Loucy (cell line): Measurements from ENCODE around the gene TMPRSS15.

Source experiments
- H2AFZ ChIP-seq: fragments of 200-600 bp; sonication (generic); 2 replicates; pipeline ENCODE4 v1.6.0; 2016; ENCODE audit warnings: antibody characterized with exemption, mild to moderate bottlenecking, low read length, moderate library complexity
- H3F3A ChIP-seq: fragments of 200-600 bp; 2 replicates; pipeline ENCODE4 v1.6.0; 2016; ENCODE audit warnings: antibody characterized with exemption, low read depth, mild to moderate bottlenecking
- H3K27me3 ChIP-seq: fragments of 200-600 bp; sonication (generic); 2 replicates; pipeline ENCODE4 v1.6.1; 2014; ENCODE audit warnings: low read length, mild to moderate bottlenecking; ENCODE audit not compliant: insufficient read depth, poor library complexity, severe bottlenecking
- H3K36me3 ChIP-seq: fragments of 200-600 bp; sonication (generic); 2 replicates; pipeline ENCODE4 v1.6.1; 2016; ENCODE audit warnings: low read length; ENCODE audit not compliant: insufficient read depth
- H3K4me1 ChIP-seq: fragments of 200-600 bp; sonication (generic); 2 replicates; pipeline ENCODE4 v1.5.1; 2014; ENCODE audit warnings: low read length, mild to moderate bottlenecking; ENCODE audit not compliant: insufficient read depth, poor library complexity, severe bottlenecking
- H3K4me2 ChIP-seq: fragments of 200-600 bp; sonication (generic); 2 replicates; pipeline ENCODE4 v1.6.0; 2014; ENCODE audit warnings: antibody characterized with exemption, low read length, low read depth, mild to moderate bottlenecking; ENCODE audit not compliant: poor library complexity, severe bottlenecking
- H3K4me3 ChIP-seq: fragments of 200-600 bp; sonication (generic); 2 replicates; pipeline ENCODE4 v1.5.1; 2014; ENCODE audit warnings: low read length, mild to moderate bottlenecking, mixed read lengths; ENCODE audit not compliant: poor library complexity, severe bottlenecking
- H3K79me2 ChIP-seq: fragments of 200-600 bp; sonication (generic); 2 replicates; pipeline ENCODE4 v1.6.1; 2014; ENCODE audit warnings: low read length; ENCODE audit not compliant: insufficient read depth
- H3K9ac ChIP-seq: fragments of 200-600 bp; sonication (generic); 2 replicates; pipeline ENCODE4 v1.6.0; 2014; ENCODE audit warnings: mild to moderate bottlenecking, low read depth, low read length, moderate library complexity; ENCODE audit not compliant: poor library complexity, severe bottlenecking
- H3K9me2 ChIP-seq: fragments of 200-600 bp; sonication (generic); replicated peaks from 2 replicates; pipeline ENCODE4 v1.6.1; 2016; ENCODE audit warnings: low read depth, low read length, mixed read lengths
- H3K9me3 ChIP-seq: fragments of 200-600 bp; sonication (generic); 2 replicates; pipeline ENCODE4 v1.6.1; 2014; ENCODE audit warnings: mild to moderate bottlenecking, antibody characterized with exemption, low read length, low read depth; ENCODE audit not compliant: insufficient read depth
- H4K20me1 ChIP-seq: fragments of 200-600 bp; sonication (generic); 2 replicates; pipeline ENCODE4 v1.6.0; 2014; ENCODE audit warnings: antibody characterized with exemption, low read length, mild to moderate bottlenecking; ENCODE audit not compliant: insufficient read depth, poor library complexity, severe bottlenecking
- EZH2phosphoT487 ChIP-seq: fragments of 200-600 bp; IDR thresholded peaks from 2 replicates; pipeline ENCODE4 v1.6.1; 2018; ENCODE audit warnings: antibody characterized with exemption, mild to moderate bottlenecking, moderate library complexity, borderline replicate concordance
- TF ChIP-seq, protein P1 (sequence below): fragments of 200-600 bp; sonication (generic); conservative IDR thresholded peaks from 2 replicates; pipeline ENCODE4 v1.5.1; 2014; ENCODE audit warnings: mild to moderate bottlenecking, antibody characterized with exemption, low read length

TMPRSS15 gene

DNA sequence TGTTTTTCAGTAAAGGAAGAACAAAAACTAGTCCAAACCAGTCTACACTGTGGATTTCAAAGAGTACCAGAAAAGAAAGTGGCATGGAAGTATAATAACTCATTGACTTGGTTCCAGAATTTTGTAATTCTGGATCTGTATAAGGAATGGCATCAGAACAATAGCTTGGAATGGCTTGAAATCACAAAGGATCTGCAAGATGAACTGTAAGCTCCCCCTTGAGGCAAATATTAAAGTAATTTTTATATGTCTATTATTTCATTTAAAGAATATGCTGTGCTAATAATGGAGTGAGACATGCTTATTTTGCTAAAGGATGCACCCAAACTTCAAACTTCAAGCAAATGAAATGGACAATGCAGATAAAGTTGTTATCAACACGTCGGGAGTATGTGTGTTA, 137.6 kb downstream of the TMPRSS15 start:
- no peaks in the 10 kb centered on the region for H3K27me3 ChIP-seq
- H4K20me1 ChIP-seq = no peaks in the 10 kb centered on the region
- H3K4me3 ChIP-seq = no peak overlapping the region
- H3K9ac ChIP-seq = no peak overlapping the region
- no peak for TF ChIP-seq EZH2phosphoT487
- TF ChIP-seq, protein P1, sequence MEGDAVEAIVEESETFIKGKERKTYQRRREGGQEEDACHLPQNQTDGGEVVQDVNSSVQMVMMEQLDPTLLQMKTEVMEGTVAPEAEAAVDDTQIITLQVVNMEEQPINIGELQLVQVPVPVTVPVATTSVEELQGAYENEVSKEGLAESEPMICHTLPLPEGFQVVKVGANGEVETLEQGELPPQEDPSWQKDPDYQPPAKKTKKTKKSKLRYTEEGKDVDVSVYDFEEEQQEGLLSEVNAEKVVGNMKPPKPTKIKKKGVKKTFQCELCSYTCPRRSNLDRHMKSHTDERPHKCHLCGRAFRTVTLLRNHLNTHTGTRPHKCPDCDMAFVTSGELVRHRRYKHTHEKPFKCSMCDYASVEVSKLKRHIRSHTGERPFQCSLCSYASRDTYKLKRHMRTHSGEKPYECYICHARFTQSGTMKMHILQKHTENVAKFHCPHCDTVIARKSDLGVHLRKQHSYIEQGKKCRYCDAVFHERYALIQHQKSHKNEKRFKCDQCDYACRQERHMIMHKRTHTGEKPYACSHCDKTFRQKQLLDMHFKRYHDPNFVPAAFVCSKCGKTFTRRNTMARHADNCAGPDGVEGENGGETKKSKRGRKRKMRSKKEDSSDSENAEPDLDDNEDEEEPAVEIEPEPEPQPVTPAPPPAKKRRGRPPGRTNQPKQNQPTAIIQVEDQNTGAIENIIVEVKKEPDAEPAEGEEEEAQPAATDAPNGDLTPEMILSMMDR = no peak
- no peaks in the 10 kb centered on the region for H3K9me3 ChIP-seq
- H3K9me2 ChIP-seq = no peaks in the 10 kb centered on the region
- no peaks in the 10 kb centered on the region for H3F3A ChIP-seq
- no peaks in the 10 kb centered on the region for H3K4me1 ChIP-seq
- H3K4me2 ChIP-seq = no peak overlapping the region
- H3K79me2 ChIP-seq = no peaks in the 10 kb centered on the region
- H2AFZ ChIP-seq = no peak overlapping the region
- no peaks in the 10 kb centered on the region for H3K36me3 ChIP-seq

DNA sequence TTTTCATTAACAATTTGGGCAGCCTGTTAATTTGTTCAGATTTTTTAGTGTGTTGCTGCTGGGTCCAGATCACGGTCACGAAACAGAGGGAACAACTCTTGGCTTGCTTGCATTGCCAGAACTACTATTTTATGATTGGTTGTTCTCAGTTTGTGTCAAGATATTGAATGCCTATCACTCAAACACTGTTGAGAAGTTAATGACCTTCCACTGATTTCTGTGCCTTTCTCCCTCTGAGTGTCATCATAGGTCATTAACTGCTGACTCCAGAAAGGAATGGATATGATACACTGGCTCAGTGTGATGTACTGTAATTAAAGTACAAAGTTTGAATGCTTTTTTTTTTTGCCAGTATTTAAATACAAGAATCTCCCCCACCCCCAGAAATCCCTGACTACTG, 149.8 kb downstream of the TMPRSS15 start:
- Histone ChIP-seq H3K9me2 (no peaks in the 10 kb centered on the region), H3K9ac (no peak overlapping the region), H2AFZ (no peak overlapping the region), H4K20me1 (no peaks in the 10 kb centered on the region), H3K27me3 (no peaks in the 10 kb centered on the region), H3K36me3 (no peaks in the 10 kb centered on the region), H3F3A (no peaks in the 10 kb centered on the region), H3K4me1 (no peaks in the 10 kb centered on the region), H3K4me3 (no peak overlapping the region), H3K4me2 (no peak overlapping the region), H3K9me3 (no peaks in the 10 kb centered on the region), H3K79me2 (no peaks in the 10 kb centered on the region)
- TF ChIP-seq EZH2phosphoT487 = no peak
- TF ChIP-seq, protein P1 = no peak

DNA sequence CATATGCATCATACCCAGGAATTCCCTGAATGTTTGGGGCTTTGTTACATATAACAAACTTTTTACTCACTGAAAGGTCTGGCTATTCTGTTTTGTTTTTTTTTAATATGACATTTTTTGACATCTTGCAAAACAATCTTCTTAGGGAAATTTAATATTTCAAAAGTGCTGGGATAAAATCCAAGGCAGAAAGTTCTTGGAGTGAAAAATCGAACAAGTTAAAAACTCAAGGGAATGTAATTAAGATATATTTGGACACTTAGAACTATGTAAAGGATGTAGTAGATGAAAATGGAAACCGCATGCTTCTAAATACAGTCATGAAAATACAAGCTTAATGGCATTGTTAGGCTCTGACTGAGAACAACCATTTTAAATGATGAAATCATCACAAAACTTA, 150.4 kb downstream of the TMPRSS15 start:
- Histone ChIP-seq H3F3A (no peaks in the 10 kb centered on the region), H3K9me2 (no peaks in the 10 kb centered on the region), H3K36me3 (no peaks in the 10 kb centered on the region), H2AFZ (no peak overlapping the region), H3K9ac (no peak overlapping the region), H3K9me3 (no peaks in the 10 kb centered on the region), H4K20me1 (no peaks in the 10 kb centered on the region), H3K4me2 (no peak overlapping the region), H3K27me3 (no peaks in the 10 kb centered on the region), H3K4me3 (no peak overlapping the region), H3K79me2 (no peaks in the 10 kb centered on the region), H3K4me1 (no peaks in the 10 kb centered on the region)
- TF ChIP-seq, protein P1 = no peak
- no peak for TF ChIP-seq EZH2phosphoT487
